SU-DHL-6 (cell line): Measurements from ENCODE around the gene GALNT17.

ENCODE experiments used
- H2AFZ ChIP-seq: fragments of 200-600 bp; sonication (generic); 2 replicates; pipeline ENCODE4 v1.6.1; 2014; ENCODE audit warnings: low read depth, mild to moderate bottlenecking, moderate library complexity, mixed read lengths, antibody characterized with exemption, low read length; ENCODE audit not compliant: severe bottlenecking
- H3F3A ChIP-seq: fragments of 200-600 bp; shearing (Covaris generic); 2 replicates; pipeline ENCODE4 v1.6.0; 2016; ENCODE audit warnings: antibody characterized with exemption, mild to moderate bottlenecking; ENCODE audit not compliant: insufficient read depth
- H3K27ac ChIP-seq: fragments of 200-600 bp; sonication (generic); 2 replicates; pipeline ENCODE4 v1.5.1; 2016; ENCODE audit warnings: low read depth, mild to moderate bottlenecking, low read length, moderate library complexity, mixed read lengths
- H3K27me3 ChIP-seq: fragments of 200-600 bp; sonication (generic), shearing (Covaris generic); 2 replicates; pipeline ENCODE4 v1.6.0; 2014; ENCODE audit warnings: mild to moderate bottlenecking, low read length
- H3K36me3 ChIP-seq: fragments of 200-600 bp; sonication (generic); 2 replicates; pipeline ENCODE4 v1.6.1; 2014; ENCODE audit warnings: mild to moderate bottlenecking, low read length, mixed read lengths
- H3K4me2 ChIP-seq: fragments of 300-600, 200-600 bp; shearing (Covaris generic), sonication (generic); 2 replicates; pipeline ENCODE4 v1.6.0; 2014; ENCODE audit warnings: low read length, low read depth, mild to moderate bottlenecking; ENCODE audit not compliant: poor library complexity, severe bottlenecking
- H3K4me3 ChIP-seq: fragments of 200-600 bp; sonication (generic); 2 replicates; pipeline ENCODE4 v1.5.1; 2014; ENCODE audit warnings: antibody characterized with exemption, low read length, mild to moderate bottlenecking, mixed read lengths; ENCODE audit not compliant: insufficient read depth, poor library complexity, severe bottlenecking
- H3K79me2 ChIP-seq: fragments of 200-600 bp; sonication (generic); 2 replicates; pipeline ENCODE4 v1.6.1; 2014; ENCODE audit warnings: mild to moderate bottlenecking, low read length, moderate library complexity; ENCODE audit not compliant: insufficient read depth
- H3K9ac ChIP-seq: fragments of 200-600 bp; sonication (generic); 2 replicates; pipeline ENCODE4 v1.7.0; 2014; ENCODE audit warnings: mild to moderate bottlenecking, low read length
- H3K9me2 ChIP-seq: fragments of 200-600 bp; sonication (generic); replicated peaks from 2 replicates; pipeline ENCODE4 v1.6.1; 2014; ENCODE audit warnings: low read length; ENCODE audit not compliant: insufficient read depth
- H3K9me3 ChIP-seq: fragments of 200-600 bp; sonication (generic); 2 replicates; pipeline ENCODE4 v1.6.1; 2014; ENCODE audit warnings: low read length, mixed read lengths; ENCODE audit not compliant: insufficient read depth
- H4K20me1 ChIP-seq: fragments of 200-600 bp; sonication (generic); 2 replicates; pipeline ENCODE4 v1.6.1; 2014; ENCODE audit warnings: low read depth, mild to moderate bottlenecking, antibody characterized with exemption, low read length, moderate library complexity, mixed read lengths
- CTCF ChIP-seq: fragments of 200-600 bp; sonication (generic); IDR thresholded peaks from one replicate; pipeline ENCODE4 v1.5.1; 2017; ENCODE audit warnings: antibody characterized with exemption, mild to moderate bottlenecking, low read length, moderate library complexity; ENCODE audit not compliant: insufficient read depth, poor library complexity, severe bottlenecking
- EZH2phosphoT487 ChIP-seq: fragments of 200-600 bp; sonication (generic), shearing (Covaris generic); conservative IDR thresholded peaks from 2 replicates; pipeline ENCODE4 v1.6.1; 2018; ENCODE audit warnings: mild to moderate bottlenecking, antibody characterized with exemption, low read length, moderate library complexity, mixed read lengths

The GALNT17 gene

DNA sequence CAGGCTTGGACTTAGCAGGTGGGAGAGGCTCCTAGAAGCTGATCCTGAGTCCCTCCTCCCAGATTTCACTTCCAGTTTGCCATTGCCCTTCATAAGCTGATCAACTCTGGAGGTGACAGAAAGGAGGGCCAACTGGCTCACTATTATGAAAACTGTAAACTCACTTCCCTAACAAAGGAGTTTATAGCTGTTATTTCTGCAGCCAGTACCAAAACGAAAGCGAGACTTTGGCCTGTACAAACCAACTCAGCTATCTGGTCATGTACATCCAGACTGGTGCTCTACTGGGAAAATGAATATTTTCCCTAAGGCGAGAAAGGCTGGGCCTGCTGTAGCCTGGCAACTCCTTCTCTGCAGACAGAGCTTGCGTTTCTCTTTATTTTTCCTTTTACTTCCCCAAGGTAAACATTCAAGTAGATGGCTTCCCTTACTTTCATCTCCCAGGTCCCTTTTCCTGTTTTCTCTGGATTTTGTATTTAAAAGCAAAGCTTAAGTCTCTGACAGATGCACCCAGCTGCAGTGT, 54.7 kb downstream of the GALNT17 start:
- no peaks in the 10 kb centered on the region for H3K27me3 ChIP-seq
- no peaks in the 10 kb centered on the region for H3F3A ChIP-seq
- no peak overlapping the region for H3K9ac ChIP-seq
- H3K79me2 ChIP-seq: no peaks in the 10 kb centered on the region
- no peak overlapping the region for H3K4me3 ChIP-seq
- H3K9me2 ChIP-seq: no peaks in the 10 kb centered on the region
- no peaks in the 10 kb centered on the region for H4K20me1 ChIP-seq
- H3K9me3 ChIP-seq: peaks cover 9% of the 10 kb centered on the region; the same call in 1 of the 2 replicates
- no peak overlapping the region for H2AFZ ChIP-seq
- TF ChIP-seq EZH2phosphoT487: no peak
- TF ChIP-seq CTCF: no peak
- no peak overlapping the region for H3K27ac ChIP-seq
- no peaks in the 10 kb centered on the region for H3K36me3 ChIP-seq
- no peak overlapping the region for H3K4me2 ChIP-seq

DNA sequence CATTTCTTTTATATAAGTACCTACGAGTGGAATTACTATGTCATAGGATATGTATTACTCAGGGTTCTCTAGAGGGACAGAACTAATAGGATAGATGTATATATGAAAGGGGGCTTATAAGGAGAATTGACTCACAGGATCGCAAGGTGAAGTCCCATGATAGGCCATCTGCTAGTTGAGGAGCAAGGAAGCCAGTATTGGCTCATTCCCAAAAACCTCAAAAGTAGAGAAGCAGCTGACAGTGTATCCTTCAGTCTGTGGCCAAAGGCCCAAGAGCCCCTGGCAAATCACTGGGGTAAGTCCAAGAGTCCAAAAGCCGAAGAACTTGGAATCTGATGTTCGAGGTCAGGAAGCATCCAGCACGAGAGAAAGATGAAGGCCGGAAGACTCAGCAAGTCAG, 59.8 kb downstream of the GALNT17 start:
- H4K20me1 ChIP-seq: no peaks in the 10 kb centered on the region
- H3K79me2 ChIP-seq: no peaks in the 10 kb centered on the region
- H3K36me3 ChIP-seq: no peaks in the 10 kb centered on the region
- no peak overlapping the region for H2AFZ ChIP-seq
- no peaks in the 10 kb centered on the region for H3F3A ChIP-seq
- H3K9me3 ChIP-seq: peaks cover 9% of the 10 kb centered on the region; the same call in 1 of the 2 replicates
- H3K4me2 ChIP-seq: no peak overlapping the region
- no peaks in the 10 kb centered on the region for H3K9me2 ChIP-seq
- no peak overlapping the region for H3K9ac ChIP-seq
- no peaks in the 10 kb centered on the region for H3K27me3 ChIP-seq
- H3K27ac ChIP-seq: no peak overlapping the region
- H3K4me3 ChIP-seq: no peak overlapping the region
- TF ChIP-seq CTCF: no peak
- no peak for TF ChIP-seq EZH2phosphoT487

- Histone ChIP-seq H2AFZ (no peak overlapping the region), H3K9ac (no peak overlapping the region), H3K79me2 (no peaks in the 10 kb centered on the region), H3K36me3 (no peaks in the 10 kb centered on the region), H3K27ac (no peak overlapping the region), H3K9me2 (no peaks in the 10 kb centered on the region), H3F3A (no peaks in the 10 kb centered on the region), H3K27me3 (no peaks in the 10 kb centered on the region), H3K4me3 (no peak overlapping the region), H4K20me1 (no peaks in the 10 kb centered on the region), H3K9me3 (peaks cover 9% of the 10 kb centered on the region; the same call in 1 of the 2 replicates), H3K4me2 (no peak overlapping the region)
- TF ChIP-seq CTCF: no peak
- no peak for TF ChIP-seq EZH2phosphoT487
Observed at GRCh38 chr7:71193099-71193810, 61.3 kb downstream of the GALNT17 start.
